IMR-90 (cell line): ENCODE data around the gene PPM1H. TPM values are rescaled to one million over a fixed set of nuclear protein-coding genes. Genes with fewer than 3 reads are reported as not detected.

Source experiments
- BHLHE40 ChIP-seq: fragments of 150-350 bp; IDR thresholded peaks from 2 replicates; pipeline ENCODE4 v1.6.1; 2016; ENCODE audit warnings: mild to moderate bottlenecking, low read depth, low read length
- CHD1 ChIP-seq: IDR thresholded peaks from 2 replicates; pipeline ENCODE4 v1.6.1; 2012; ENCODE audit warnings: low read depth, low read length, improper control_type of control experiment
- CTCF ChIP-seq: conservative IDR thresholded peaks from 2 replicates; pipeline ENCODE4 v1.5.1; 2012; ENCODE audit warnings: mild to moderate bottlenecking, low read depth, low read length, improper control_type of control experiment
- MAZ ChIP-seq: IDR thresholded peaks from 2 replicates; pipeline ENCODE4 v1.6.1; 2012; ENCODE audit warnings: low read depth, mild to moderate bottlenecking, low read length, improper control_type of control experiment, moderate library complexity, borderline replicate concordance
- RCOR1 ChIP-seq: IDR thresholded peaks from 2 replicates; pipeline ENCODE4 v1.6.1; 2012; ENCODE audit warnings: mild to moderate bottlenecking, low read length, improper control_type of control experiment; ENCODE audit not compliant: insufficient replicate concordance
- polyA plus RNA-seq, 3 experiments: library from polyadenylated mRNA; depleted of rRNA; stranded (reverse); fragments of >200 nt; gene quantifications; 2 replicates each; pipeline ENCODE4 v1.2.3, GENCODE V29; 2012; ENCODE audit warnings: low replicate concordance in 1 of 3
- total RNA-seq: library from RNA; depleted of rRNA; stranded (reverse); fragments of >200 nt; gene quantifications from 2 replicates; pipeline ENCODE4 v1.2.3, GENCODE V29; 2012

PPM1H gene
- total and polyA plus RNA-seq, 2 of the 4 experiments (the other 2 are of a cell fraction): 0.14 to 0.18 TPM

GRCh38 chr12:62601765-62602164 is 333.2 kb downstream of the PPM1H start (continued):
- no peak for TF ChIP-seq BHLHE40
- TF ChIP-seq CTCF: no peak
- TF ChIP-seq MAZ: no peak
- TF ChIP-seq RCOR1: no peak
- no peak for TF ChIP-seq CHD1
